T-helper 1 cell treated with Interleukin-12 subunit alpha and Interleukin-12 subunit beta and Interleukin-4 antibody, amounts not matched to agents 30 μg/mL and 1 μg/mL, for 36 hours (primary cell): ENCODE data around the gene GALNS.
A peak's percentile ranks its signal among the peaks of the same experiment; 100 is the strongest.

ENCODE experiments used
- H3K27ac Mint-ChIP-seq: one replicate; pipeline ENCODE4 v1.8.0; 2021; ENCODE audit warnings: mild to moderate bottlenecking, mixed read lengths
- H3K27me3 Mint-ChIP-seq: one replicate; pipeline ENCODE4 v1.8.0; 2021; ENCODE audit warnings: low read depth, mixed read lengths
- H3K36me3 Mint-ChIP-seq: one replicate; pipeline ENCODE4 v1.8.0; 2021; ENCODE audit warnings: low read depth, mixed read lengths
- H3K4me1 Mint-ChIP-seq: one replicate; pipeline ENCODE4 v1.8.0; 2021; ENCODE audit warnings: low read depth, mixed read lengths
- H3K4me3 Mint-ChIP-seq: one replicate; pipeline ENCODE4 v1.8.0; 2021; ENCODE audit warnings: mild to moderate bottlenecking, moderate library complexity, mixed read lengths
- H3K9me3 Mint-ChIP-seq: one replicate; pipeline ENCODE4 v1.8.0; 2021; ENCODE audit warnings: mixed read lengths

GALNS gene

DNA sequence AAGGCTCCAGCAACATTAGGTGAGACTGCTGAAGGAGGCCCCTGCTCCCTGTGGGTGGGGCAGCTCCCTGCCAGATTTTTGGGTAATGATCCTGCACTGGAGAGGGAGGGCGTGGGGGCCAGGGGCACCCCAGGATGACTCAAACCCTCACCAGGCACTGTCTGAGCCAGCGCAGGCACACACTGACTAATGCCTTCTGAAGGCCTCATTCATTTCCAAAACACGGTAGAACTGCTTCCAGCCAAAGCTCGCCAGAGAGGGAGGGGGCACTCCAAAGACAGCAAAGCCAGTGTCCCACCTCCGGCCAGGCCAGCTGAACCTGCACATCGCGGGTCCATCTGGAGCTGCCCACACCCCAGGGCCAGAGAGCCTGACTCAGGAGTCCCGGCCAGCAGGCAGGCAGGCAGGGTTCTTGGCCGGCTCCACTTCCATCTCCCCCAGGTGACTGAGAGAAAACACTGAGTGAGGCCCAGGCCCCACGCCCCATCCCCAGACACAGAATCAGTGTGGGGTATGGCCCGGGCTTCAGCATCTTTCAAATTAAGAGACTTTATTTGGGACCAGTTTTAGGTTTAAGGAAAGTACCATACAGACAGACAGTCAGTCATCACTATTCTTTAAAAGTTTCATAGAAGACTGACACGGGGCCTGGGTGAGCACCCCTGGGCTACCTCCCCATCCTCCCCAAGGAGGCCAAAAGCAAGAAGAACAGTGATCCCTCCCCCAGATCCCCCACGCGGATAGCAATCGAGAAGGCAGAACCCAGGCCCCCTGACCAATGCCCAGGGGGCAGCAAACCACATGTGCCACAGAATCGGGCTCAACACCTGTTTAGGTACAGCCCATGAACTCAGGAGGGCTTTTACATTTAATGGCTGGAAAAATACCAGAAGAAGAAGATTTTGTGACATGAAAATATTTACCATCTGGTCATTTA is 74.0 kb downstream of the GALNS start:
- H3K27ac Mint-ChIP-seq: peak overlapping the region; percentile 87

DNA sequence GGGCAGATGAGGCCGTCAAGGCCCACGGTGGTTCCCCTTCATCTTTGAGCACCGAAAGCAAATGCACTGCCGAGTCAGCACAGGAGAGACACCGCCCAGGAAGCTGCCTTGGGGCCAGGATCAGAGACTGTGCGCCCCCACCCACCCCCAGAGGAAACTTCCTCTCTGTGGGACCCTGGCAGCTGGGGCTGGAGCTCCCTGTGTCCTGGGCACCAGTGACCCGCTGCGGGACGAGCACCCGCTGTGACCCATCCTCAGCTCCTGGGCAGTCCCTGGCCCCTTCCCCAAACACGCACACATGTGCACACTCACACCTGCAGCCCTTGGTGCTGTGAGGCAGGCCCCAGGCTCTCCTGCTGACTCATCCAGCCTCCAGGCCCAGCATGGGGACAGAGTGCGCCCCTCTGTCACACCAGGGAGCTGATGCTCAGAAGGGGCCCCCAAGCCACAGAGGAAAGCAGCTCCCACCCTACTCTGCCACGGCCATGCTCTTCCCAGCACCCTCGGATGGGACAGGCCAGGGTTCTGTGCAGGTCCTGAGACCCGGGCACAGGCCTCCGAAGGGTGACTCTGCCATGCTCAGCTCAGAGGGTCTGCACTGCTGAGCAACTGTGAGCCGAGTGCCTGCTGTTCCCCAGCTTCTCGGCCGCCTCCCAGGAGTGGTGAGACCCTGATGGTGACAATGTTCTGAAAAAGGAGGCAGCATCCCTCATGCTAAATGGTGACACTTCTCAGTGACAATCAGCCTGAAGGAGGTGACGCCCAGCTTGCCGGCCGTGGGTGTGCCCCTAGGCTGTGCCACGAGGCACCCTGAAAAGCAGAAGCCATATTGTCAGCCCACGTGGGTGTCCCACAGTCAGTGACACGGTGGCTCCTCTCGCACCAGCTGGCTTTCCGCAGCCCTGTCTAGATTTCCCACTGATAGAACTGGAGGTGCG is 75.3 kb downstream of the GALNS start:
- Mint-ChIP-seq H3K36me3 (peaks cover 2% of the 10 kb centered on the region), H3K4me1 (peaks cover 38% of the 10 kb centered on the region), H3K27me3 (no peaks in the 10 kb centered on the region), H3K27ac (peak overlapping the region; percentile 87), H3K4me3 (peak overlapping the region; percentile 88), H3K9me3 (no peaks in the 10 kb centered on the region)

More for the DNA sequence above, 74.0 kb downstream of the GALNS start:
- peak overlapping the region; percentile 88 for H3K4me3 Mint-ChIP-seq
- peaks cover 2% of the 10 kb centered on the region for H3K36me3 Mint-ChIP-seq
- H3K9me3 Mint-ChIP-seq: no peaks in the 10 kb centered on the region
- peaks cover 38% of the 10 kb centered on the region for H3K4me1 Mint-ChIP-seq
- H3K27me3 Mint-ChIP-seq: no peaks in the 10 kb centered on the region

DNA sequence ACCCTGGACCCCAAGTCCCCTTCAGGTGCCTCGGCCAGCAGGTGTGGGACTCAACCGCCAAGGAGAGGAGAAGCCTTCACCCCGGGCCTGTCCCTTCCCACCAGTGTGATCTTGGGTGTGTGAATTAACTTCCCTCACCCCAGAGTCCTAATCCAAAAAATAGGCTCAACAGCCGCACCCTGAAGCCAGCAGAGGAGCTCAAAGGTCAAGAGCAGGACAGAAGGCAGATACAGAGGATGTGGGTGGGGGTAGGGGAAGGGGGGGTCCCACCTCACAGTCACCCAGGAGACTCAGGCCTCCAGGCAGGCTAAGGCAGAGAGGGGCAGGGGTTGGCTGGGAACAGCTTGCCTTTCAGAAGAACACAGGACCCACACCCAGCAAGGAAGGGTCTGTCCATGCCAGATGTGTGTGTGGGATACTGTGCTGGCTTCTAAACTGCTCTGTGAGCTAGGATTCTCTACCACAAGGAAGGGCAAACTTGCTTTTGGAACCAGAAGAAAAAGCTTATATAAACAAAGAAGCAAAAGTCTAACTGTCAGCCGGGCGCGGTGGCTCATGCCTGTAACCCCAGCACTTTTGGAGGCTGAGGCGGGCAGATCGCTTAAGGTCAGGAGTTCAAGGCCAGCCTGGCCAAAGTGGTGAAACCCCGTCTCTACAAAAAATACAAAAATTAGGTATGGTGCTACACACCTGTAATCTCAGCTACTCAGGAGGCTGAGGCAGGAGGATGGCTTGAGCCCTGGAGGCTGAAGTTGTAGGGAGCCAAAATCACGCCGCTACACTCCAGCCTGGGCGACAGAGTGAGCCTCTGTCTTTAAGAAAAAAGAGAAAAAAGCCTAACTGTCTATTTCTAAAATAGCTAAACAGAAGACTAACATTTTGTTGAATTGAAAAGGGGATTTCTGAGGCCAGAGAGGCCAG is 76.3 kb downstream of the GALNS start:
- H3K27ac Mint-ChIP-seq: peak overlapping the region; percentile 87

DNA sequence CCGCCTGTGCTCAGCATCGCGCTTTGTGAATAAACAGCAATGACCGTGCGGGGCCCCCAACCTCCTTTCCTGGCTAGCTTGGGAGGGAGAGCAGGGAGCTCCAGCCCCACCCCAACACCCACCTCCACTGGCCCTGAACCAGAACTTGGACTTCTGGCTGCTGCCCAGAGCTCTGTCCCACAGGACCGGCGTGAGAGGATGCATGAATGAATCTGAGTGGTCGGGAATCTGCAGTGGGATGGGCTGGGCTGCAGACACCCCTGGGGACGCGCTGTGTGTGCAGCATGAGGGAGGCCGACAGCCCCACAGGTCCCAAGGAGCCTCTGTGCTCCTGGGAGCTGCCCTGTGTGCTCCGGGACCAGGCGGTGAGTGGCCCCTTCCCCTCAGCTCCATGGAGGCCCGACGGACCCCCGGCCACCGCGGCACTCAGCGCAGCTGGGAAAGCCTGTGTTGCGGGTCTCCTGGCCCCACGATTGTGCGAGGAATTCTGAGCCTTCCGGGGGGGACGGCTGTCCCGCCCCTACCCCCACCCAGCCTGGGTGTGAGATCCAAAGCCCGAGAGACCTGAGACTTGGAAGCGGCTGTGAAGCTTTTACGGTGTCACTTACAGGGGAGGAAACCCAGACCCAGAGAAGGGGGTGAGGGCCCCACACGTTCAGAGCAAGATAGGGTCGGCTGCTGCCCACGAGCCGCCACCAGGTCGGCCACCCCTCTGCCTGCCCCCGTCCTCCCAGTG is 77.2 kb downstream of the GALNS start:
- no peak overlapping the region for H3K4me3 Mint-ChIP-seq
- H3K27me3 Mint-ChIP-seq: no peaks in the 10 kb centered on the region
- peak overlapping the region; percentile 87 for H3K27ac Mint-ChIP-seq
- peaks cover 2% of the 10 kb centered on the region for H3K36me3 Mint-ChIP-seq
- peaks cover 41% of the 10 kb centered on the region for H3K4me1 Mint-ChIP-seq
- no peaks in the 10 kb centered on the region for H3K9me3 Mint-ChIP-seq

More for the DNA sequence above, 76.3 kb downstream of the GALNS start:
- Mint-ChIP-seq H3K36me3 (peaks cover 2% of the 10 kb centered on the region), H3K9me3 (no peaks in the 10 kb centered on the region), H3K4me1 (peaks cover 38% of the 10 kb centered on the region), H3K4me3 (peak overlapping the region; percentile 88), H3K27me3 (no peaks in the 10 kb centered on the region)

DNA sequence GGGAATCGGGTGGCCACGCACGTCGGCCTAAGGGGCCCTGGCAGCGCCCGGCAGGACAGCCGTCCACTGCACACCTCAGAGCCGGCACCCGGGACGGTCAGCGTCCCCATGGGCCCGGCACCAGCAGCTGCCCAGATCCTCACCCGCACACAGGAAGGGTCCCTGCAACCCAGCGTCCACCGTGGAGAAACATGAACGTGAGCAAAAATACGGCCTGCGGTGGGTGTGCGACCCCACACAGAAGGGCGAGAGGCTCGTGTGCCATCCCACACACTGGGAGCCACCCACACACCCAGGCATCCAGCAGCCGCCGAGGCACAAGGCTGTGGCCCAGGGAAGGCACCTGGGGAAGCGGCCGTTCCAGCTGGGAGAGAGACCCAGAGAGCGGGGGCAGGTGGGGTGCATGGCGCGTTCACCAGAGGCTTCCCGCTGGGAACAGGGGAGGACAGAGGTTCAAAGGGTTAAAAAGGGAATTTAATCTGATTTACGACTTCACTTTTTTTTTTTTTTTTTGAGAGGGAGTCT is 78.1 kb downstream of the GALNS start:
- Mint-ChIP-seq H3K4me3 (no peak overlapping the region), H3K9me3 (no peaks in the 10 kb centered on the region), H3K27me3 (no peaks in the 10 kb centered on the region), H3K36me3 (peaks cover 2% of the 10 kb centered on the region), H3K27ac (no peak overlapping the region), H3K4me1 (peaks cover 40% of the 10 kb centered on the region)

DNA sequence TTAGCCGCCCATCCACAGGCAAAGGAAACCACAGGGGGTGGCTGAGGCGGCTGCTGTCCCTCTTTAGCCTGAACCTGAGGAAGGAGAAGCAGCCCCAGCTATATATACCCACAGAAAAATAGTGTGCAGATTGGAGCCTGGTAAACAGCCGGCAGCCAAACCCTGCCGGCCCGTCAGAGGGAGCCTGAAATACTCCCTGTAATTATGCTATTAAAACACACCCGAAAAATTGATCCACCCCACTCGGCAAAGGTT is 78.5 kb downstream of the GALNS start:
- H3K4me3 Mint-ChIP-seq: no peak overlapping the region
- H3K27me3 Mint-ChIP-seq: no peaks in the 10 kb centered on the region
- no peak overlapping the region for H3K27ac Mint-ChIP-seq
- H3K9me3 Mint-ChIP-seq: no peaks in the 10 kb centered on the region
- H3K4me1 Mint-ChIP-seq: peaks cover 36% of the 10 kb centered on the region
- peaks cover 2% of the 10 kb centered on the region for H3K36me3 Mint-ChIP-seq

DNA sequence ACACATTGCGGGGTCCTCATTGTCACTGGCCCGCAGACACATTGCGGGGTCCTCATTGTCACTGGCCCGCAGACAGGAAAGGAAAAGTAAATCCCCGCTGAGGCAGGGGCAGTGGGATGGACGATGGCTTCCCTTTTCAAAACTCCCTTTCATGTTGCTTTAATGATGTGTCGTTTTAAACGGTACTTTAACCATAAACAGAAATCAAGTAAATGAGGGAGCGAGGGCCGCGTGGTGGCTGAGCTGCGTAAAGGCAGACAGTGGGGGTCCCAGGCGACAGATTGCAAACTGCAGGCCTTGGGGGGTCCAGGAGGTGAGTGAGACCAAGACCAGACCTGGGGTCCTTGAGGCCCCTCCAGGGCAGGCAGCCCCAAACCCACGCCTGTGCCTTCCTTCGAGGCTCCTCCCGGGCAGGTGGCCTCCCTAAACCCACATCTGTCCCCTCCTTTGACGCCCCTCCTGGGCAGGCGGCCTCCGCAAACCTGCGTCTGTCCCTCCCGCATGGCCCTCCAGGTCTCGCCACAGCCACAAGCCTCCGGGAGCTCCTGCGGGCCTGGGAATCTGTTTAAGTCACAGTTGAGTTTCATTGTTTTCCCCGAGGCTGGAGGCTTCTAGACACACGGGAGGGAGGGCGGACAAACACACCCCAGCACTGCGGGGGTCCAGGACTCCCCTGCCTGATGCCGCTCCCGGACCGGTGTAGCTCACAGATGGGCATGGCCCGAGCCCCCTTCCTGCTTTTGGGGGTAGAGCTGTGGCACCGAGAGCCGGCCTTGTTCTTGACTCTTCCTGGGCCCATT is 79.1 kb downstream of the GALNS start:
- Mint-ChIP-seq H3K27ac (no peak overlapping the region), H3K4me3 (no peak overlapping the region)

DNA sequence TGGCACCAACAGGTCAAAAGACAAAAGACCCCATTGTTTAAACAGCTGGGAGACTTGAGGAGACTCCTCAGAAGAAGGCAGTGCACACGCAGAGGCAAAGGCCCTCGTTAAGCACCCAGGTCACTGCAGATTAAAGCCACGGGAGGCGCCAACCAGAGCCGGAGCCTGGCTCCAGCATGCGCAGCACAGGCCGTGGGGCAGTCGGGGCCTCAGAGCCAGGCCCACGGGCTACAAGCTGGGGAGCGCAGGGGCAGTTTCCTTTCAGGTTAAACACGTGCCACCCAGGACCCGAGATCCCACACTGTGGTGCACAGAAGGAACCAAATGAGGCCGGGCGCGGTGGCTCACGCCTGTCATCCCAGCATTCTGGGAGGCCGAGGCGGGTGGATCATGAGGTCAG is 80.9 kb downstream of the GALNS start:
- Mint-ChIP-seq H3K36me3 (no peaks in the 10 kb centered on the region), H3K4me3 (no peak overlapping the region), H3K27ac (no peak overlapping the region), H3K27me3 (no peaks in the 10 kb centered on the region), H3K4me1 (peaks cover 13% of the 10 kb centered on the region), H3K9me3 (no peaks in the 10 kb centered on the region)

More for the DNA sequence above, 79.1 kb downstream of the GALNS start:
- Mint-ChIP-seq H3K27me3 (no peaks in the 10 kb centered on the region), H3K9me3 (no peaks in the 10 kb centered on the region), H3K36me3 (no peaks in the 10 kb centered on the region), H3K4me1 (peaks cover 31% of the 10 kb centered on the region)

DNA sequence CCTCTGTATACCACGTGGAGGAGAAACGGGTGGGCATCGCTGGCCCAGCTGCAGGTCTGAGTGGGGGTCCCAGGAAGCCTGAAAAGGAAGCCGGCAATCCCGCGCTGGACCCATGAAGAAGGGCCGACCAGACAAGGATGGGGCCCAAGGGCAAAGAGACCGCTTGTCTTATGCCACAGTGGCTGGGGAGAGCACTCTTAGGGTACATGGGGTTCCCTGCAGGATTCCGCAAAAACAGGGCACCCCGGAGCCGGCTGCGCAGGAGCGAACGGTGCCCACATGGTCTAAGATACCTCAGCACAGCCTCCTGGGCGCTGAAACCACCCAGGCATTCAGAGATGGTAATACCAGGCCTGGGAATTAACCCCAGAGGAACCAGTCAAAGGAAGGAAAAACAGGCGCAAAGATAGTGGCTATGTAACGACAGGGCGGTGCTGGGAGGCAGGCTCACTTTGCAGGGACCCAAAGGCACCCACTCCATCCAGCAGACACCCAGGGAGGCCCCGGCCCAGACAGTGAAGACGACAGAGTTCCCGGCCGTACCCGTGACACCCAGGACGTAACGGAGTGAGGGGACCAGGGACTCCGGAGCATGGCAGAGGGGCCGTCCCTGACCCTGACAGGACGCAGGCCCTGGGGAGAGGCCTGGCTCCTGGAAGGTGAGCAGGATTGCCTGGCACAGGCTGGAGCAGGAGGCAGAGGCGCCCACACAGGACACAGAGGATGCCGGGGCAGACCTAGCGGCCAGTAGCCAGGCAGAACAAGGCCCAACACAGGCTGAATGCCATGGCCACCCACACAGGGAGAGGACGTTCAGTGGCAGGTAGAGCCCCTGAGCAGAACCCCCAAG is 82.0 kb downstream of the GALNS start:
- peaks cover 5% of the 10 kb centered on the region for H3K4me1 Mint-ChIP-seq
- H3K9me3 Mint-ChIP-seq: no peaks in the 10 kb centered on the region
- no peaks in the 10 kb centered on the region for H3K27me3 Mint-ChIP-seq
- no peak overlapping the region for H3K27ac Mint-ChIP-seq
- H3K4me3 Mint-ChIP-seq: no peak overlapping the region
- H3K36me3 Mint-ChIP-seq: no peaks in the 10 kb centered on the region

DNA sequence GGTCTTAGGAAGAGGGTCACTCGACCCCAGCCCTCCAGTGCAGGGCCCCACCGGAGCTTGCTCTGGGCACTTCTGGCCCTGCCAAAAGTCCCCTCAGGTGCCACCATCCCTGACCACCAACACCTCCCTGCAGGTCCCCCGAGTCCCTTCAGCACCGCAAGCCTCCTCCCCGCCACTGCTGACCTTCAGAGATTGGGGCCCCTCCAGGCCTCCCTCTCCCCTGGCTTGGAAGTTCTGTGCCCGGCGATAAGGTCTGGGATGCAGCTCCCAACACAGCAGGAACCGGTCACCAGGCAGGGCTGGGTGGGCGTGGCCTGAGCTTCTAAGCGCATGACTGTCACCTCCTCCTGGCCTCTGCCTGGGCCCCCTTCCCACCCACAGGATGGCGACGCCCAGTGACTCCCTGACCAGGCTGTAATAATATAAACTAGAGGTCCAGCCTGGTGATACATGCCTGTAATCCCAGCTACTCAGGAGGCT is 82.9 kb downstream of the GALNS start:
- Mint-ChIP-seq H3K27me3 (no peaks in the 10 kb centered on the region), H3K36me3 (no peaks in the 10 kb centered on the region), H3K9me3 (no peaks in the 10 kb centered on the region), H3K4me1 (peaks cover 8% of the 10 kb centered on the region), H3K4me3 (no peak overlapping the region), H3K27ac (no peak overlapping the region)

DNA sequence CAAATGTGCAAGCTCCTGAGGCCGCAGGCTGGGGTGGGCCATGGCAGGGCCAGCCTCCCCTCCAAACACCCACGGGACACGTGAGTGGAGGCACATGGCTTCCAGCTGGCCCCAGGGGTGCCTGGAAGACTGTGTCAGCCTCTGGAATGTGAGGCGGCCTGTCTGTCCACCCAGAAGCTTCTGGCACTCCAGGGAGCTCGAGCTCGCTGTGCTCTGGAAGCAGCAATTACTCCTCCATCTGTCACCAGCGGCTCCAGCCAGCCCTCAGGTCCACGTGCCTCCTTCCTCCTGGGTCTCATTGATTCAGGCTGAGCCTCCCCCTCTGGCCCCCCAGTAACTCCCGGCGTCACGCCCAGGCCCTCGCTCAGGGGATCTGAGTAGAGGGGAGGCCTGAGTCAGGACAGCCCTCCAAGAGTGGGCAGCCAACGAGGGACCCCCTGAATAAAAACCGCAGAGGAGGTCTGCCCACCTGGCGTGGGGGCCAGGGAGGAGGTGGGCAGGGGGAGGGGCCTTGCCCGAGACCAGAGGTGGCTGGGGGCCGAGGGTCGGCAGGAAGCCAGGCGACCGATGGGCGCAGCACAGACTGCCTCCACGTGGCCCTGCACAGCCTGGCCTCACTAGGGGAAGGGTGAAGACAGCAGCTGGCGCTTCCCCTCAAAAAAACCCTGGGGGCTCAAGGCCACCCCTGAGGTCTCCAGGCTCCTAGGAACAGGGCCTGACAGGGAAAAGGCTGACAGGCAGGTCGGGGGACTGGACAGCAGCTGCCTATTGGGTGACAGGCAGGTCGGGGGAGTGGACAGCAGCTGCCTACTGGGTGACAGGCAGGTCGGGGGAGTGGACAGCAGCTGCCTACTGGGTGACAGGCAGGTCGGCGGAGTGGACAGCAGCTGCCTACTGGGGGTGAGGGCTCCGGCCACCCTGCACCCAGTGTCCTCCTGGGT is 83.6 kb downstream of the GALNS start:
- Mint-ChIP-seq H3K27me3 (no peaks in the 10 kb centered on the region), H3K27ac (no peak overlapping the region), H3K9me3 (no peaks in the 10 kb centered on the region), H3K4me1 (peaks cover 7% of the 10 kb centered on the region), H3K36me3 (no peaks in the 10 kb centered on the region), H3K4me3 (no peak overlapping the region)
